Measurements from ENCODE around the gene MFAP3. TPM values are rescaled to one million over a fixed set of nuclear protein-coding genes. Genes with fewer than 3 reads are reported as not detected.

MFAP3 gene
- total and polyA plus RNA-seq, 10 of the 15 experiments (the other 5 are each of a cell fraction or from before 2014, with no cell fraction given) = 2.5 to 22.9 (median 13.4) TPM

- TF ChIP-seq SP1 (IDR thresholded peaks at IDR 0.05; ENCODE audit: low read depth, low read length) (no peak), TAF1 (IDR thresholded peaks at IDR 0.05; ENCODE audit: borderline replicate concordance, low read depth, low read length) (no peak)
Measured at GRCh38 chr5:154086146-154086545, 47.4 kb downstream of the MFAP3 start (continued).

- H3K4me1 ChIP-seq (ENCODE audit: control insufficient read depth, insufficient read depth, low read length) = no peaks in the 10 kb centered on the region
- intact Hi-C loops (cut with micrococcal nuclease; ENCODE audit: unreplicated experiment) (no loop called here), in situ Hi-C loops (cut with MboI) (no loop called here)
- H3K9me3 ChIP-seq (replicated peaks; ENCODE audit: control insufficient read depth, insufficient read depth, low read length) = no peaks in the 10 kb centered on the region
- ChIA-PET SMC1A (ENCODE audit: uncharacterized antibody, unreplicated experiment) (interaction anchor here (0.9 to 1.5 kb wide), 4 partner anchors 10 to 424 kb away, joined by 3 to 4 read pairs (median 3); no protein-coding TSS in a partner anchor), CTCF (interaction anchor here (2.3 kb wide), 1 partner anchor 14 kb away, joined by 7 read pairs; no protein-coding TSS in a partner anchor), POLR2A (no interaction called here), RAD21 (ENCODE audit: unreplicated experiment) (no interaction called here)
- DNase-seq (ENCODE audit: low read depth, low spot score) (no peak), ATAC-seq (no peak), FAIRE-seq (no peak)
- no TSS peak for BruUV-seq (replicated peaks)
- no peaks in the 10 kb centered on the region for H4K20me1 ChIP-seq (ENCODE audit: control insufficient read depth, insufficient read depth)
- no peak overlapping the region for H3K9ac ChIP-seq (ENCODE audit: control insufficient read depth, insufficient read depth, low read length)
- peaks cover 0 to 1% of the 10 kb centered on the region in 2 experiments; a peak in 1 of 4 replicates for H3K27me3 ChIP-seq (replicated peaks in 1 of 2; ENCODE audit: control insufficient read depth in 2 of 2, insufficient read depth in 2 of 2, low read length in 1 of 2)
- no peaks in the 10 kb centered on the region for H3K79me2 ChIP-seq (ENCODE audit: control insufficient read depth, insufficient read depth, low read length)
- 63% methylated on average over 4 of the region's 4 CpGs for WGBS (ENCODE audit: insufficient coverage, insufficient replicate concordance, low lambda C conversion rate, missing lambda C conversion rate)
- H3K27ac ChIP-seq (ENCODE audit: control insufficient read depth, insufficient read depth) = no peak overlapping the region
- no peak overlapping the region for H3K4me3 ChIP-seq
- H3K36me3 ChIP-seq (ENCODE audit: control insufficient read depth in 2 of 2, insufficient read depth in 2 of 2, low read length in 1 of 2) = no peaks in the 10 kb centered on the region
- H3K4me2 ChIP-seq (ENCODE audit: control insufficient read depth, insufficient read depth) = no peak overlapping the region
- no peak overlapping the region for H2AFZ ChIP-seq (ENCODE audit: control insufficient read depth, low read depth, low read length)
- TF ChIP-seq E2F8 (IDR thresholded peaks at IDR 0.05; ENCODE audit: low read depth, partially characterized antibody) (no peak), NR2C1 (IDR thresholded peaks at IDR 0.05) (no peak), NR2F1 (conservative IDR thresholded peaks at IDR 0.05) (no peak), CREM (IDR thresholded peaks at IDR 0.05; ENCODE audit: low read depth) (no peak), MEF2A (IDR thresholded peaks at IDR 0.05; ENCODE audit: insufficient read depth, low read depth, low read length) (no peak), ATF3 (IDR thresholded peaks at IDR 0.05; ENCODE audit: borderline replicate concordance, extremely low read depth, low read depth, low read length) (no peak), MLLT1 (IDR thresholded peaks at IDR 0.05) (no peak), IKZF1 (conservative IDR thresholded peaks at IDR 0.05) (no peak), TARDBP (IDR thresholded peaks at IDR 0.05; ENCODE audit: borderline replicate concordance) (no peak), MTA2 (IDR thresholded peaks at IDR 0.05; ENCODE audit: low read depth) (no peak), STAT3 (IDR thresholded peaks at IDR 0.05; ENCODE audit: low read depth, low read length) (no peak), TAF1 (IDR thresholded peaks at IDR 0.05; ENCODE audit: borderline replicate concordance, low read depth, low read length) (no peak), MEF2B (IDR thresholded peaks at IDR 0.05; ENCODE audit: partially characterized antibody, poor library complexity, severe bottlenecking) (no peak), SKIL (IDR thresholded peaks at IDR 0.05; ENCODE audit: low read depth, poor library complexity, severe bottlenecking) (no peak)
Measured at GRCh38 chr5:154086641-154087040, 47.9 kb downstream of the MFAP3 start.

Data from GM12878 (cell line).